ENCODE measurements around the gene SETD7.
"Not testable (repeated sequence)": the region's sequence is repeated elsewhere in the genome, so short reads cannot be mapped to it uniquely, and the experiment has no call there.

Gene SETD7

DNA sequence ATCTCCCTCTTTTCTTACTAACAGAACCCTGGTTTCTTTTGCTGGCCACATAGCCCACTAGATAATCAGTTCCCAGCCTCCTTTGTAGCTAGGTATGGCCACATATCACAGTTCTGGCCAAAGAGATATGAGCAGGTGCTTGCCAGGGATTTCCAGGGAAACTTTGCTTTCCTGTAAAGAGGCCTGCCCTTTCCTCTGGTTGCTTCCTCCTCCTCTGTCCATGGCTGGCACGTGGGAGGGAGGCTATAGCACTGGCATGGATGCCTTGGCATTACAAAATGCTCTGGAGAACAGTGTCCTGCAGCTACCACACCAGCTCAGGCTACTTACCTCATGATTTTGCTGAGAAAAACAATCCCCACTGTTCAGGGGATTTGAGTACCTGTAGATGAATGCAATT lies 74.6 kb downstream of the SETD7 start:
- Histone ChIP-seq H3K36me3 (no peaks in the 10 kb centered on the region), H3K27ac (no peak overlapping the region), H4K20me1 (no peaks in the 10 kb centered on the region), H3K27me3 (no peaks in the 10 kb centered on the region), H3K4me3 (no peak overlapping the region), H3K9me3 (no peaks in the 10 kb centered on the region), H3K4me1 (no peaks in the 10 kb centered on the region), H3K4me2 (no peak overlapping the region), H3K9ac (no peak overlapping the region)
- no peak for TF ChIP-seq Cebpa-rat (IDR thresholded peaks at IDR 0.05)

DNA sequence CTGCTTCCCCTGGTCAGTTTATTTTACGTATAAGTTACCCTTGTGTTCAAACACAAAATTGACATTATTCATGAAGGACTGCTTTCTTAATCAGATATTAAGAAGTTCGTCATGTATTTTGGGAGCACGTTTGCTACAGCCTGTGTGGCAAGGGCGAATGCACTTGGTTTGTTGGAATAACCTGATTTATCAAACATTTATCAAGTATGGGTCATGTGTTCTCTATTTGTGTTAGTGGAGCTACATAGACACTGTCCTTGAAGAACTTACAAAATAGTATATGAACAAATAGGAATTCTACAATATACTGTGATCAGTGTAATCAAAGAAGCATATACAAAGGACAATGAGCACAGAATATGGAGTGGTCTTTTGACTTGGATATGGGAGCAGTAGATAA lies 79.7 kb downstream of the SETD7 start:
- Histone ChIP-seq H3K4me2 (no peak overlapping the region), H3K27ac (no peak overlapping the region), H4K20me1 (no peaks in the 10 kb centered on the region), H3K36me3 (peaks cover 18% of the 10 kb centered on the region), H3K4me3 (no peak overlapping the region), H3K9me3 (peaks cover 12% of the 10 kb centered on the region), H3K27me3 (no peaks in the 10 kb centered on the region), H3K4me1 (no peaks in the 10 kb centered on the region), H3K9ac (no peak overlapping the region)
- no peak for TF ChIP-seq Cebpa-rat (IDR thresholded peaks at IDR 0.05)

DNA sequence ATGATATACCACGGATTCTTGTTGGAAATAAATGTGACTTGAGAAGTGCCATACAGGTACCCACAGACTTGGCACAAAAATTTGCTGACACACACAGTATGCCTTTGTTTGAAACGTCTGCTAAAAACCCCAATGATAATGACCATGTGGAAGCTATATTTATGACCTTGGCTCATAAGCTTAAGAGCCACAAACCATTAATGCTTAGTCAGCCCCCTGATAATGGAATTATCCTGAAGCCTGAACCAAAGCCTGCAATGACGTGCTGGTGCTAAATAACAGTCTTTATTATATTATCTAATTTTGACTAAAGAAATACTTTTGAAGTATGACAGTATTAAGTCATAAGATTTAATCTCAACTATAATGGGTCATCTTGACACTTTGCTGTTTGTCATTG lies 83.2 kb downstream of the SETD7 start:
- Histone ChIP-seq H3K4me2 (no peak overlapping the region), H3K9me3 (peaks cover 45% of the 10 kb centered on the region), H3K4me3 (no peak overlapping the region), H3K27ac (no peak overlapping the region), H3K27me3 (no peaks in the 10 kb centered on the region), H3K4me1 (no peaks in the 10 kb centered on the region), H3K36me3 (peaks cover 40% of the 10 kb centered on the region), H3K9ac (no peak overlapping the region), H4K20me1 (0 out of 2 replicates have a peak, but pooled peaks cover 7% of the 10 kb centered on the region)
- no peak for TF ChIP-seq Cebpa-rat (IDR thresholded peaks at IDR 0.05)

DNA sequence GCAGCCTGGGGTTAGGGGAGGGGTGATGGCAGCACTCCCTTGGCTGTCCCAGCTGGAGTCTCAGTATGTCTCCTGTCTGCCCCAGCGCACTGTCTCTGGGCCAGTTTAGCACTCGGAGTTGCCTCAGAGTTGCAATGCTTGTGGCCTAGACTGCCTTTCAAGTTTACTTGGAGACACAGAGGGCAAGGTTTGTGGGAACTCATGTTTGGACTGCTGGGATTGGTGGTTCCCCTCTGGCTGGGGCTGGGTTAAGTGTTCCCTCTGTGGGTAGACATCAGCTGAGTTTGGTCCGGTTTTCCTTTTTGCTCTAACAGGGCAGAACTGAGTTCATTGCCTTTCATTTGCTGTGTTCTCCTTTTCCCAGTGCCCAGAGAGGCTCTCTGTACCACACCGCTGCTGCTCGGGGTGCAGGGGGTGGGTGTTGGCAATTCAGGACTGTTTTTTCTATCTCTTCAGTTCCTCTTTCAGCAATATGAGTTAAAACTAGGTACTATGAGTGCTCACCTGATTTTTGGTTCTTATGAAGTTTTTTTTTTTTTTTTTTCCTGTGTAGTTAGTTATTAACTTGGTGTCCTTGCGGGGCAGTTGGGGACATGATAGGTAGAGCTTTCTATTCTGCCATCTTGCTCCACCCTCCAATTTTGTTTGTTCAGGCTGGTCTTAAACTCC lies 84.9 kb downstream of the SETD7 start:
- Histone ChIP-seq H3K9ac (no peak overlapping the region), H3K4me3 (no peak overlapping the region), H3K27me3 (no peaks in the 10 kb centered on the region), H4K20me1 (0 out of 2 replicates have a peak, but pooled peaks cover 7% of the 10 kb centered on the region), H3K36me3 (peaks cover 44% of the 10 kb centered on the region), H3K27ac (no peak overlapping the region), H3K9me3 (peaks cover 51% of the 10 kb centered on the region), H3K4me2 (no peak overlapping the region), H3K4me1 (no peaks in the 10 kb centered on the region)
- TF ChIP-seq Cebpa-rat (IDR thresholded peaks at IDR 0.05) = no peak

DNA sequence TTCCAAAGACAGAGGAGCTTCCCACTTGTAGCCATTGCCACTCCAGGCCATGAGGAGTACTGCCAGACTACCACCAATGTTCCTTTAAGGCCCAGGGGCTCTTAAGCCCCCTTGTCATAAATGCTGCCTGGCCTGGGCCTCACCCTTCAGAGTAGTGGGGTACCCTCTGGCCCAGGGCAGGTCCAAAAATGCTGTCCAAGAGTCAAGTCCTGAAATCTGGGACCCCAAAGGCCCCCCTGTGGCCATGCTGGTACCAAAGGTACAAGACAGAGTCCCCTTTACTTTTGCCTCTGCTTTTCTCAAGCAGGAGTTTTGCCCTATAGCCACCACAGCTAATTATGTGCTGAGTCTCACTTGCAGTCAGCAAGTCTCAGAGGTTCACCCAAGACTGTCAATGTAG lies 85.7 kb downstream of the SETD7 start:
- no peak overlapping the region for H3K4me3 ChIP-seq
- H3K9ac ChIP-seq = no peak overlapping the region
- H3K9me3 ChIP-seq = peaks cover 51% of the 10 kb centered on the region
- no peaks in the 10 kb centered on the region for H3K27me3 ChIP-seq
- no peak for TF ChIP-seq Cebpa-rat (IDR thresholded peaks at IDR 0.05)
- peaks cover 44% of the 10 kb centered on the region for H3K36me3 ChIP-seq
- no peak overlapping the region for H3K27ac ChIP-seq
- no peaks in the 10 kb centered on the region for H3K4me1 ChIP-seq
- H4K20me1 ChIP-seq = 0 out of 2 replicates have a peak, but pooled peaks cover 7% of the 10 kb centered on the region
- no peak overlapping the region for H3K4me2 ChIP-seq

DNA sequence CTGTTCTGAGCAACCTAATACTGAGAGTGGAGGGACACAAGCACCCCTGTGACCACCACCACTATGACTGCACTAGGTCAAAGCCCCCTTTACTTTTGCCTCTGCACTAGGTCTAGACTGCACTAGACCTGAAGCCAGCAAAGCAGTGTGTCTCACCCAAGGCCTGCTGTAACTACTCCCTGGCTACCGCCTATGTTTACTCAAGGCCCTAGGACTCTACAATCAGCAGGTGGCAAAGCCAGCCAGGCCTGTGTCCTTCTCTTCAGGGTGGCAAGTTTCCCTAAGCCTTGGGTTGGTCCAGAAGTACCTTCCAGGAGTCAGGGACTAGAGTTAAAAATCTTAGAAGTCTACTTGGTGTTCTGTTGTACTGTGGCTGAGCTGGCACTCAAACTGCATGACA lies 86.2 kb downstream of the SETD7 start:
- 0 out of 2 replicates have a peak, but pooled peaks cover 7% of the 10 kb centered on the region for H4K20me1 ChIP-seq
- peaks cover 51% of the 10 kb centered on the region for H3K9me3 ChIP-seq
- no peaks in the 10 kb centered on the region for H3K27me3 ChIP-seq
- no peak overlapping the region for H3K4me3 ChIP-seq
- H3K4me1 ChIP-seq = no peaks in the 10 kb centered on the region
- no peak overlapping the region for H3K9ac ChIP-seq
- no peak overlapping the region for H3K4me2 ChIP-seq
- no peak for TF ChIP-seq Cebpa-rat (IDR thresholded peaks at IDR 0.05)
- H3K27ac ChIP-seq = no peak overlapping the region
- H3K36me3 ChIP-seq = peaks cover 44% of the 10 kb centered on the region

DNA sequence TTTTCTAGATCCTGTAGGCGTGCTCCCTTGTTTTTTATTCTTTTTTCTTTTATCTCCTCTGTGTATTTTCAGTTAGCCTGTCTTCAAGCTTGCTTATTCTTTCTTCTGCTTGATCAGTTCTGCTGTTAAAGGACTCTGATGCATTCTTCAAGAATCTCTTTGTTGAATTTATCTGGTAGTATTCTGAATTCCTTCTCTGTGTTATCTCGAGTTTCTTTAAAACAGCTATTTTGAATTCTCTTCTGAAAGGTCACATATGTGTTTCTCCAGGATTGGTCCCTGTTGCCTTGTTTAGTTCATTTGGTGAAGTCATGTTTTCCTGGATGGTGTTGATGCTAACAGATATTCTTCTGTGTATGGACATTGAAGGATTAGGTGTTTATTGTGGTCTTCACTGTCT lies 86.8 kb downstream of the SETD7 start:
- no peak for TF ChIP-seq Cebpa-rat (IDR thresholded peaks at IDR 0.05)

DNA sequence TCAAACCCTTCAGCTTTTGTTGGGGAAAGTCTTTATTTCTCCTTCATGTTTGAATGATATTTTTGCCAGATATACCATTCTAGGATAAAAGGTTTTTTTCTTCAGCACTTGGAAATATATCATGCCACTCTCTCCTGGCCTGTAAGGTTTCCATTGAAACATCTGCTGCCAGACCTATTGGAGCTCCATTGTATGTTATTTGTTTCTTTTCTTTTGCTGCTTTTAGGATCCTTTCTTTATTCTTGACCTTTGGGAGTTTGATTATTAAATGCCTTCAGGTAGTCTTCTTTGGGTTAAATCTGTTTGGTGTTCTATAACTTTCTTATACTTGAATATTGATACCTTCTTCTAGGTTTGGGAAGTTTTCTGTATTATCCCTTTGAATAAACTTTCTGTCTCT lies 87.3 kb downstream of the SETD7 start:
- not testable (repeated sequence) for H3K4me3 ChIP-seq, H3K4me1 ChIP-seq, H3K4me2 ChIP-seq, H3K9ac ChIP-seq, H4K20me1 ChIP-seq, H3K27ac ChIP-seq, H3K27me3 ChIP-seq
- peaks cover 39% of the 10 kb centered on the region for H3K36me3 ChIP-seq
- H3K9me3 ChIP-seq = peaks cover 51% of the 10 kb centered on the region

More for the DNA sequence above, 86.8 kb downstream of the SETD7 start:
- Histone ChIP-seq H3K36me3 (peaks cover 43% of the 10 kb centered on the region), H3K9ac (no peak overlapping the region), H3K27me3 (no peaks in the 10 kb centered on the region), H4K20me1 (0 out of 2 replicates have a peak, but pooled peaks cover 7% of the 10 kb centered on the region), H3K27ac (no peak overlapping the region), H3K9me3 (peaks cover 51% of the 10 kb centered on the region), H3K4me2 (no peak overlapping the region), H3K4me1 (no peaks in the 10 kb centered on the region), H3K4me3 (no peak overlapping the region)

DNA sequence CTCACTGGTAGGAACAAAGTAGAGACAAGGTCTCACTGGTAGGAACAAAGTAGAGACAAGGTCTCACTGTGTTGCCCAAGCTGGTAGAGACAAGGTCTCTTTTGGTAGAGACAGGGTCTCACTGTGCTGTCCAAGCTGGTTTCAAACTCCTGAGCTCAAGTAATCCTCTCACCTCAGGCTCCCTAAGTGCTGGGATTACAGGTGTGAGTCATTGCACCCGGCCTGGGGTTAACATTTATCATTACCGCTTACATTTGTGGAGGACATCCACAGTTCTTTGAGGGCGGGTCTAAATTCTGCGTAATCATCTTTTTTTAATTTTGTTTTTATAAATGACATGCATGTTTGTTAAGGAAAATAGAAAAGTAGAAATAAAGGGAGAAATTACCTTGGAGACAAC lies 90.1 kb downstream of the SETD7 start:
- no peaks in the 10 kb centered on the region for H3K4me1 ChIP-seq
- H3K27me3 ChIP-seq = no peaks in the 10 kb centered on the region
- no peak overlapping the region for H3K27ac ChIP-seq
- no peak overlapping the region for H3K4me3 ChIP-seq
- H4K20me1 ChIP-seq = peaks cover 12% of the 10 kb centered on the region; the same call in 1 of the 2 replicates
- TF ChIP-seq Cebpa-rat (IDR thresholded peaks at IDR 0.05) = no peak
- no peak overlapping the region for H3K9ac ChIP-seq
- H3K4me2 ChIP-seq = no peak overlapping the region
- peaks cover 35% of the 10 kb centered on the region for H3K9me3 ChIP-seq
- H3K36me3 ChIP-seq = peaks cover 30% of the 10 kb centered on the region

DNA sequence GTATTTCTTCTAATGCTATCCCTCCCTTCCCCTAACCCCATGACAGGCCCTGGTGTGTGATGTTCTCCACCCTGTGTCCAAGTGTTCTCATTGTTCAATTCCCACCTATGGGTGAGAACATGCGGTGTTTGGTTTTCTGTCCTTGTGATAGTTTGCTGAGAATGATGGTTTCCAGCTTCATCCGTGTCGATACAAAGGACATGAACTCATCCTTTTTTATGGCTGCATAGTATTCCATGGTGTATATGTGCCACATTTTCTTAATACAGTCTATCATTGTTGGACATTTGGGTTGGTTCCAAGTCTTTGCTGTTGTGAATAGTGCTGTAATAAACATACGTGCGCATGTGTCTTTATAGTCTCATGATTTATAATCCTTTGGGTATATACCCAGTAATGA lies 91.5 kb downstream of the SETD7 start:
- not testable (repeated sequence) for H3K9ac ChIP-seq, H3K27me3 ChIP-seq, H3K4me2 ChIP-seq, H3K4me1 ChIP-seq, H3K4me3 ChIP-seq, H3K27ac ChIP-seq
- Histone ChIP-seq H4K20me1 (peaks cover 10% of the 10 kb centered on the region; the same call in 1 of the 2 replicates), H3K36me3 (peaks cover 16% of the 10 kb centered on the region), H3K9me3 (peaks cover 20% of the 10 kb centered on the region)
